Measurements from ENCODE around the gene SIRT7.
A peak's percentile ranks its signal among the peaks of the same experiment; 100 is the strongest.

SIRT7 gene

GRCh38 chr17:81934850-81935708 lies 17.1 kb upstream of the SIRT7 start:
- no peak overlapping the region for H3K4me3 ChIP-seq
- H3K27ac ChIP-seq, result no peak overlapping the region

GRCh38 chr17:81934098-81934757 lies 16.3 kb upstream of the SIRT7 start:
- no peak overlapping the region for H3K27ac ChIP-seq
- H3K4me3 ChIP-seq, result no peak overlapping the region

GRCh38 chr17:81933178-81933699 lies 15.3 kb upstream of the SIRT7 start:
- H3K27ac ChIP-seq, result no peak overlapping the region
- no peak overlapping the region for H3K4me3 ChIP-seq

GRCh38 chr17:81932333-81932983 lies 14.5 kb upstream of the SIRT7 start:
- Histone ChIP-seq H3K4me3 (no peak overlapping the region), H3K27ac (no peak overlapping the region)

- no peak overlapping the region for H3K4me3 ChIP-seq
- no peak overlapping the region for H3K27ac ChIP-seq
Observed at GRCh38 chr17:81931557-81932332, 13.8 kb upstream of the SIRT7 start.

GRCh38 chr17:81931189-81931556 lies 13.2 kb upstream of the SIRT7 start:
- no peak overlapping the region for H3K4me3 ChIP-seq
- no peak overlapping the region for H3K27ac ChIP-seq

GRCh38 chr17:81930142-81931125 lies 12.5 kb upstream of the SIRT7 start:
- Histone ChIP-seq H3K27ac (no peak overlapping the region), H3K4me3 (no peak overlapping the region)

- H3K27ac ChIP-seq, result no peak overlapping the region
- no peak overlapping the region for H3K4me3 ChIP-seq
Observed at GRCh38 chr17:81929253-81930141, 11.5 kb upstream of the SIRT7 start.

- peak overlapping the region; percentile 49 to 97 (median 93) for H3K4me3 ChIP-seq
Observed at GRCh38 chr17:81928544-81929252, 10.7 kb upstream of the SIRT7 start.

GRCh38 chr17:81927653-81928543 lies 9.9 kb upstream of the SIRT7 start, which contains the start of gene MAFG:
Gene MAFG (minus strand): TSS chr17:81927735. CDS start chr17:81923185, 4,550 bp downstream.
- peak within 1 kb of the TSS; percentile 71 to 97 (median 93) for H3K4me3 ChIP-seq
- peak within 1 kb of the TSS; percentile 82 to 98 (median 93) for H3K27ac ChIP-seq

More at GRCh38 chr17:81928544-81929252, 10.7 kb upstream of the SIRT7 start:
- peak overlapping the region in 8 of 21 experiments; percentile 29 to 98 (median 62) for H3K27ac ChIP-seq

- peak overlapping the region; percentile 82 to 98 (median 93) for H3K27ac ChIP-seq
Observed at GRCh38 chr17:81927152-81927652, 9.2 kb upstream of the SIRT7 start.

GRCh38 chr17:81926451-81927151 lies 8.6 kb upstream of the SIRT7 start:
- H3K4me3 ChIP-seq, result peak overlapping the region; percentile 71 to 97 (median 93)
- H3K27ac ChIP-seq, result peak overlapping the region; percentile 82 to 98 (median 93)

More at GRCh38 chr17:81927152-81927652, 9.2 kb upstream of the SIRT7 start:
- H3K4me3 ChIP-seq, result peak overlapping the region; percentile 71 to 97 (median 93)

- H3K27ac ChIP-seq, result peak overlapping the region in 20 of 21 experiments; percentile 30 to 98 (median 94)
- peak overlapping the region; percentile 71 to 97 (median 93) for H3K4me3 ChIP-seq
Observed at GRCh38 chr17:81925860-81926450, 8.0 kb upstream of the SIRT7 start.

All from skin epidermis (tissue), 12 donors.